CD14-positive monocyte (primary cell): ENCODE measurements around the gene PTGFRN. TPM values are rescaled to one million over a fixed set of nuclear protein-coding genes. Genes with fewer than 3 reads are reported as not detected.
A peak's percentile ranks its signal among the peaks of the same experiment; 100 is the strongest.

Source experiments
- DNase-seq, 3 donors: peaks; one replicate each; pipeline ENCODE4 v3.0.0-alpha.2; 2011 to 2022
- H2AFZ ChIP-seq: 2 replicates; pipeline ENCODE4 v1.6.0; 2012; ENCODE audit warnings: mild to moderate bottlenecking, low read depth, low read length, inconsistent platforms; ENCODE audit not compliant: insufficient read depth, poor library complexity, severe bottlenecking
- H3K27ac ChIP-seq, 2 donors: 1 replicate in 1 of 2; 2 replicates in 1 of 2; pipeline ENCODE4 v1.5.1; 2012 to 2013; ENCODE audit warnings: low read length in 2 of 2, control low read depth in 1 of 2, inconsistent platforms in 1 of 2, low read depth in 1 of 2, mild to moderate bottlenecking in 1 of 2
- H3K27me3 ChIP-seq, 2 donors: one replicate each; pipeline versions ENCODE4 v1.6.0 to v1.6.1; 2011 to 2013; ENCODE audit warnings: low read length in 2 of 2; ENCODE audit not compliant: control insufficient read depth in 2 of 2, insufficient read depth in 2 of 2
- H3K36me3 ChIP-seq, 2 donors: replicated peaks in 1 of 2; 1 replicate in 1 of 2; 2 replicates in 1 of 2; pipeline versions ENCODE4 v1.5.1 to v1.6.1; 2012 to 2013; ENCODE audit warnings: low read length in 2 of 2, control low read depth in 1 of 2, inconsistent platforms in 1 of 2, mild to moderate bottlenecking in 1 of 2; ENCODE audit not compliant: insufficient read depth in 2 of 2, control insufficient read depth in 1 of 2
- H3K4me1 ChIP-seq, 2 donors: 1 replicate in 1 of 2; 2 replicates in 1 of 2; pipeline versions ENCODE4 v1.5.1 to v1.6.1; 2012 to 2013; ENCODE audit warnings: low read length in 2 of 2, control low read depth in 1 of 2, inconsistent platforms in 1 of 2, mild to moderate bottlenecking in 1 of 2, moderate library complexity in 1 of 2; ENCODE audit not compliant: insufficient read depth in 2 of 2, control insufficient read depth in 1 of 2
- H3K4me2 ChIP-seq: replicated peaks from 2 replicates; pipeline ENCODE3; 2012; ENCODE audit warnings: low read length, moderate library complexity, mild to moderate bottlenecking; ENCODE audit not compliant: poor library complexity, severe bottlenecking; ENCODE audit errors: extremely low read depth
- H3K4me3 ChIP-seq, 3 experiments: fragments of 200-600 bp in 1 of 3; sonication (generic) in 1 of 3; replicated peaks in 1 of 3; 1 replicate in 2 of 3; 2 replicates in 1 of 3; pipeline ENCODE4 v1.5.1; 2011 to 2013; ENCODE audit warnings: low read length in 3 of 3, mild to moderate bottlenecking in 3 of 3, control low read depth in 2 of 3, low read depth in 2 of 3, inconsistent platforms in 1 of 3, moderate library complexity in 1 of 3
- H3K79me2 ChIP-seq: 2 replicates; pipeline ENCODE4 v1.6.0; 2012; ENCODE audit warnings: mild to moderate bottlenecking, control low read depth, inconsistent platforms, low read length, moderate library complexity; ENCODE audit not compliant: insufficient read depth
- H3K9ac ChIP-seq: 2 replicates; pipeline ENCODE4 v1.6.0; 2017; ENCODE audit warnings: low read length, mild to moderate bottlenecking; ENCODE audit not compliant: insufficient read depth, poor library complexity, severe bottlenecking
- H3K9me3 ChIP-seq, 2 donors: replicated peaks in 1 of 2; 1 replicate in 1 of 2; 2 replicates in 1 of 2; pipeline versions ENCODE4 v1.5.1 to v1.6.1; 2012 to 2013; ENCODE audit warnings: low read length in 2 of 2, control low read depth in 1 of 2; ENCODE audit not compliant: control insufficient read depth in 1 of 2, insufficient read depth in 1 of 2
- H4K20me1 ChIP-seq: 2 replicates; pipeline ENCODE4 v1.6.0; 2012; ENCODE audit warnings: mild to moderate bottlenecking, low read length, control low read depth, moderate library complexity; ENCODE audit not compliant: insufficient read depth
- H3K27ac Mint-ChIP-seq, 7 donors: one replicate each; pipeline ENCODE4 v1.8.0; 2020; ENCODE audit warnings: mild to moderate bottlenecking in 7 of 7, mixed read lengths in 7 of 7, moderate library complexity in 6 of 7, inconsistent platforms in 2 of 7
- H3K27me3 Mint-ChIP-seq, 3 donors: one replicate each; pipeline ENCODE4 v1.8.0; 2021 to 2022; ENCODE audit warnings: low read depth in 3 of 3, mild to moderate bottlenecking in 3 of 3, mixed read lengths in 3 of 3, moderate library complexity in 3 of 3, inconsistent platforms in 1 of 3
- H3K36me3 Mint-ChIP-seq, 2 donors: one replicate each; pipeline ENCODE4 v1.8.0; 2020; ENCODE audit warnings: mixed read lengths in 2 of 2, inconsistent platforms in 1 of 2, mild to moderate bottlenecking in 1 of 2
- H3K4me1 Mint-ChIP-seq: one replicate; pipeline ENCODE4 v1.8.0; 2020; ENCODE audit warnings: mild to moderate bottlenecking, mixed read lengths
- H3K4me3 Mint-ChIP-seq, 2 donors: one replicate each; pipeline ENCODE4 v1.8.0; 2020; ENCODE audit warnings: mild to moderate bottlenecking in 2 of 2, mixed read lengths in 2 of 2, moderate library complexity in 1 of 2
- H3K9me3 Mint-ChIP-seq, 7 donors: one replicate each; pipeline ENCODE4 v1.8.0; 2020 to 2022; ENCODE audit warnings: mixed read lengths in 7 of 7, mild to moderate bottlenecking in 6 of 7, moderate library complexity in 6 of 7, inconsistent platforms in 2 of 7
- CTCF ChIP-seq: fragments of 200-600 bp; IDR thresholded peaks from one replicate; pipeline ENCODE4 v1.8.0; 2022; ENCODE audit warnings: antibody characterized with exemption, mild to moderate bottlenecking
- WGBS: methylation state at CpG from one replicate; pipeline ENCODE4 v1.1.5; 2013; ENCODE audit warnings: missing lambda C conversion rate; ENCODE audit not compliant: insufficient coverage; 5-methylcytosine and 5-hydroxymethylcytosine counted together
- intact Hi-C, 2 donors: fragments of 100-400 bp; cut with micrococcal nuclease; formaldehyde crosslinking; loops; one replicate each; pipeline versions ENCODE4 v1.15.0 to v1.15.1; 2023
- polyA plus RNA-seq, 3 donors: library from polyadenylated mRNA; depleted of rRNA in 1 of 3; unstranded in 2 of 3; stranded (reverse) in 1 of 3; fragments of 300-500 nt in 2 of 3; fragments of >200 nt in 1 of 3; fragmentation: Illumina TruSeq in 2 of 3; gene quantifications; 1 replicate in 2 of 3; 2 replicates in 1 of 3; pipeline ENCODE4 v1.2.3, GENCODE V29; 2012 to 2021

Gene PTGFRN
- polyA plus RNA-seq, 3 donors: 1.5 to 2.9 (median 1.6) TPM

DNA sequence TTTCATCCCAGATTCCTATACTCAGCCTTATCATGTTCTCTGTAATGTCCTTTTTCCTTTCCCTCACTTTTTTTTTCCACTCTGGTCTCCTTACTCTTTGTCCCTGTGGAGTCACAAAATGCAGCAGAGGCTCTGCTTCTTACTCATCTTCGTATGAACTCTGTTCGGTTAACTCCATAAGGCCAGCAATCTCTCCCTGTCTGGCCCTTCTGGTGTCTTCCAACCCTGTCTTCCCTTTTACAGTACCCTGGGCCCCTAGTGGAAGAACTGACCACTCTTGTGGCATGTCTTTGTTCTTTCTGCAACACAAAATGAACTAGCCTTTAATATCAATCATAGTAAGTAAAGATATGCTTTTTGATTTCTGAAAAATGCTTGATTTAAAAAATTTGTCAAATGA, 98.9 kb downstream of the PTGFRN start:
- peak overlapping the region in 1 of 2 donors; percentile 66 for H3K4me3 Mint-ChIP-seq

GRCh38 chr1:117009132-117009531, 99.4 kb downstream of the PTGFRN start:
- no peak for TF ChIP-seq CTCF
- H3K27ac Mint-ChIP-seq: peak overlapping the region; percentile 84 to 95 (median 90)
- Histone ChIP-seq H3K4me3 (peak overlapping the region in 1 of 3 experiments; percentile 50), H3K9ac (no peak overlapping the region), H3K27me3 (no peaks in the 10 kb centered on the region), H4K20me1 (no peaks in the 10 kb centered on the region), H3K36me3 (peaks cover 11 to 35% of the 10 kb centered on the region in 2 donors), H3K9me3 (no peaks in the 10 kb centered on the region), H3K79me2 (peaks cover 23% of the 10 kb centered on the region), H2AFZ (no peak overlapping the region), H3K4me2 (peak overlapping the region; percentile 58), H3K4me1 (peaks cover 64 to 71% of the 10 kb centered on the region in 2 donors), H3K27ac (peak overlapping the region; percentile 50 to 80)
- DNase-seq: peak; percentile 73 to 87 (median 76)
- peaks cover 39 to 45% of the 10 kb centered on the region in 2 donors for H3K36me3 Mint-ChIP-seq
- peaks cover 59% of the 10 kb centered on the region for H3K4me1 Mint-ChIP-seq
- intact Hi-C loops: loop anchor here in 1 of 2 donors (10.0 kb wide), 1 partner anchor 434 kb away; the partner anchor contains the start of gene CD58
- H3K4me3 Mint-ChIP-seq: peak overlapping the region in 1 of 2 donors; percentile 43
- peaks cover 0 to 1% (median 0%) of the 10 kb centered on the region in 3 donors for H3K27me3 Mint-ChIP-seq
- peaks cover 0 to 3% (median 2%) of the 10 kb centered on the region in 7 donors for H3K9me3 Mint-ChIP-seq
- WGBS: 0% methylated on average over 1 of the region's 3 CpGs

More for the DNA sequence above, 98.9 kb downstream of the PTGFRN start:
- Histone ChIP-seq H3K27me3 (no peaks in the 10 kb centered on the region), H3K36me3 (peaks cover 10 to 31% of the 10 kb centered on the region in 2 donors), H3K4me1 (peaks cover 68 to 76% of the 10 kb centered on the region in 2 donors), H3K9me3 (no peaks in the 10 kb centered on the region), H4K20me1 (no peaks in the 10 kb centered on the region), H3K79me2 (peaks cover 23% of the 10 kb centered on the region), H3K9ac (no peak overlapping the region), H3K4me3 (peak overlapping the region in 1 of 3 experiments; percentile 50), H2AFZ (no peak overlapping the region), H3K27ac (peak overlapping the region in 1 of 2 donors; percentile 80), H3K4me2 (peak overlapping the region; percentile 58)
- Mint-ChIP-seq H3K27me3 (peaks cover 0 to 1% (median 0%) of the 10 kb centered on the region in 3 donors), H3K27ac (peak overlapping the region; percentile 86 to 95 (median 90)), H3K4me1 (peaks cover 63% of the 10 kb centered on the region), H3K9me3 (peaks cover 0 to 3% (median 2%) of the 10 kb centered on the region in 7 donors), H3K36me3 (peaks cover 35 to 41% of the 10 kb centered on the region in 2 donors)
- intact Hi-C loops: loop anchor here in 1 of 2 donors (10.0 kb wide), 1 partner anchor 434 kb away; the partner anchor contains the start of gene CD58
- no CpG with 5 or more reads among the region's 2 CpGs for WGBS
- peak in 2 of 3 donors; percentile 50 to 52 for DNase-seq
- TF ChIP-seq CTCF: peak; percentile 17
